ENCODE data around the gene ABTB2.
A peak's percentile ranks its signal among the peaks of the same experiment; 100 is the strongest.

ABTB2 gene

GRCh38 chr11:34284811-34285481 lies 72.9 kb downstream of the ABTB2 start:
- no peak for DNase-seq (ENCODE audit: low read depth)

- no peak for DNase-seq (ENCODE audit: low read depth)
These were observed 73.7 kb downstream of the ABTB2 start for GRCh38 chr11:34284156-34284555.

GRCh38 chr11:34280945-34281872 lies 76.6 kb downstream of the ABTB2 start:
- DNase-seq (ENCODE audit: low read depth): no peak

GRCh38 chr11:34278693-34279297 lies 79.0 kb downstream of the ABTB2 start:
- DNase-seq (ENCODE audit: low read depth): no peak

GRCh38 chr11:34278175-34278574 lies 79.6 kb downstream of the ABTB2 start:
- no peak for DNase-seq (ENCODE audit: low read depth)

- no peak for DNase-seq (ENCODE audit: low read depth)
These were observed 80.6 kb downstream of the ABTB2 start for GRCh38 chr11:34277171-34277570.

- DNase-seq (ENCODE audit: low read depth): no peak
These were observed 81.4 kb downstream of the ABTB2 start for GRCh38 chr11:34276352-34276864.

- DNase-seq (ENCODE audit: low read depth): no peak
These were observed 82.3 kb downstream of the ABTB2 start for GRCh38 chr11:34275486-34275885.

- peak; percentile 83 for DNase-seq (ENCODE audit: low read depth)
These were observed 83.0 kb downstream of the ABTB2 start for GRCh38 chr11:34274712-34275398.

- no peak for DNase-seq (ENCODE audit: low read depth)
These were observed 84.7 kb downstream of the ABTB2 start for GRCh38 chr11:34273099-34273498.

- DNase-seq (ENCODE audit: low read depth): no peak
These were observed 86.1 kb downstream of the ABTB2 start for GRCh38 chr11:34271727-34272126.

GRCh38 chr11:34270711-34271110 lies 87.1 kb downstream of the ABTB2 start:
- no peak for DNase-seq (ENCODE audit: low read depth)

GRCh38 chr11:34269694-34270245 lies 88.0 kb downstream of the ABTB2 start:
- DNase-seq (ENCODE audit: low read depth): no peak

GRCh38 chr11:34268906-34269430 lies 88.8 kb downstream of the ABTB2 start:
- DNase-seq (ENCODE audit: low read depth): no peak

GRCh38 chr11:34267417-34267816 lies 90.4 kb downstream of the ABTB2 start:
- DNase-seq (ENCODE audit: low read depth): no peak

GRCh38 chr11:34267013-34267412 lies 90.8 kb downstream of the ABTB2 start:
- DNase-seq (ENCODE audit: low read depth): no peak

- DNase-seq (ENCODE audit: low read depth): peak; percentile 93
These were observed 91.5 kb downstream of the ABTB2 start for GRCh38 chr11:34266090-34266912.

GRCh38 chr11:34264303-34265110 lies 93.3 kb downstream of the ABTB2 start:
- DNase-seq (ENCODE audit: low read depth): no peak

- peak; percentile 75 for DNase-seq (ENCODE audit: low read depth)
These were observed 94.2 kb downstream of the ABTB2 start for GRCh38 chr11:34263441-34264091.

Data from fibroblast of the conjunctiva (primary cell).